Measurements from ENCODE around the gene SLC15A2. TPM values are rescaled to one million over a fixed set of nuclear protein-coding genes. Genes with fewer than 3 reads are reported as not detected.

SLC15A2 gene
- total and polyA plus RNA-seq, 9 donors = 0.23 to 9.4 (median 1.5) TPM

- Histone ChIP-seq H3K27ac (no peak overlapping the region), H3K36me3 (no peaks in the 10 kb centered on the region), H3K4me3 (no peak overlapping the region), H3K27me3 (no peaks in the 10 kb centered on the region), H3K9me3 (no peaks in the 10 kb centered on the region), H3K4me1 (ENCODE audit: insufficient read depth) (no peaks in the 10 kb centered on the region)
- TF ChIP-seq EP300 (IDR thresholded peaks at IDR 0.05) (no peak), POLR2A (IDR thresholded peaks at IDR 0.05) (no peak), CTCF (IDR thresholded peaks at IDR 0.05) (no peak)
- WGBS, 3 donors = 86 to 88% (median 87%) methylated on average over 1 of the region's 1 CpG
- intact Hi-C loops (cut with DNase I) = no loop called here
- no peak for DNase-seq
These were observed 81.6 kb downstream of the SLC15A2 start for GRCh38 chr3:121975702-121976302.

GRCh38 chr3:121976727-121977126 lies 82.5 kb downstream of the SLC15A2 start:
- no peaks in the 10 kb centered on the region for H3K9me3 ChIP-seq
- no peak for DNase-seq

DNA sequence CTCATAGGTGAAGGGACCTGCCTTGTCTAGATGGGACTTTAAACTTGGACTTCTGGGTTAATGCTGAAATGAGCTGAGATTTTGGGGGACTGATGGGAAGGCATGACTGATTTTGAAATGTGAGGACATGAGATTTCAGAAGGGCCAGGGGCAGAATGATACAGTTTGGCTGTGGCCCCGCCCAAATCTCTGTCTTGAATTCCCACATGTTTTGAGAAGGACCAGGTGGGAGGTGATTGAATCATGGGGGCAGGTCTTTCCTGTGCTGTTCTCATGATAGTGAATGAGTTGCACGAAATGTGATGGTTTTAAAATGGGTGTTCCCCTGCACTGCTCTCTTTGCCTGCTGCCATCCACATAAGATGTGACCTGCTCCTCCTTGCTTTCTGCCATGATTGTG lies 85.0 kb downstream of the SLC15A2 start:
- H3K4me3 ChIP-seq = no peak overlapping the region
- H3K9me3 ChIP-seq = no peaks in the 10 kb centered on the region
- H3K4me1 ChIP-seq (ENCODE audit: insufficient read depth) = no peaks in the 10 kb centered on the region
- 72 to 78% (median 73%) methylated on average over 2 of the region's 2 CpGs for WGBS, 3 donors
- no peak overlapping the region for H3K27ac ChIP-seq
- TF ChIP-seq POLR2A (IDR thresholded peaks at IDR 0.05) (no peak), CTCF (IDR thresholded peaks at IDR 0.05) (no peak), EP300 (IDR thresholded peaks at IDR 0.05) (no peak)
- H3K27me3 ChIP-seq = no peaks in the 10 kb centered on the region
- intact Hi-C loops (cut with DNase I) = no loop called here
- H3K36me3 ChIP-seq = no peaks in the 10 kb centered on the region
- DNase-seq = no peak

More at GRCh38 chr3:121976727-121977126, 82.5 kb downstream of the SLC15A2 start:
- intact Hi-C loops (cut with DNase I) = no loop called here
- Histone ChIP-seq H3K4me1 (ENCODE audit: insufficient read depth) (no peaks in the 10 kb centered on the region), H3K4me3 (no peak overlapping the region), H3K36me3 (no peaks in the 10 kb centered on the region), H3K27ac (no peak overlapping the region), H3K27me3 (no peaks in the 10 kb centered on the region)
- no peak for TF ChIP-seq POLR2A (IDR thresholded peaks at IDR 0.05)
- no peak for TF ChIP-seq EP300 (IDR thresholded peaks at IDR 0.05)
- TF ChIP-seq CTCF (IDR thresholded peaks at IDR 0.05) = no peak
- 75 to 80% (median 78%) methylated on average over 1 of the region's 1 CpG for WGBS, 3 donors

GRCh38 chr3:121979734-121980449 lies 85.7 kb downstream of the SLC15A2 start:
- TF ChIP-seq CTCF (IDR thresholded peaks at IDR 0.05) = no peak
- Histone ChIP-seq H3K27ac (no peak overlapping the region), H3K36me3 (no peaks in the 10 kb centered on the region), H3K27me3 (no peaks in the 10 kb centered on the region), H3K4me3 (no peak overlapping the region), H3K9me3 (no peaks in the 10 kb centered on the region), H3K4me1 (ENCODE audit: insufficient read depth) (no peaks in the 10 kb centered on the region)
- intact Hi-C loops (cut with DNase I) = no loop called here
- no peak for DNase-seq

Data from ovary (tissue), 9 donors.